Tongue (tissue), 2 donors: Measurements from ENCODE around the gene CRISPLD2. TPM values are rescaled to one million over a fixed set of nuclear protein-coding genes. Genes with fewer than 3 reads are reported as not detected.
A peak's percentile ranks its signal among the peaks of the same experiment; 100 is the strongest.
"Not testable (repeated sequence)": the region's sequence is repeated elsewhere in the genome, so short reads cannot be mapped to it uniquely, and the experiment has no call there.

Experiments used
- DNase-seq: peaks from one replicate; pipeline ENCODE4 v3.0.0-alpha.2; 2015
- total RNA-seq: library from RNA; depleted of rRNA; stranded (reverse); fragments of >200 nt; gene quantifications from one replicate; pipeline ENCODE4 v1.2.3, GENCODE V29; 2014

Gene CRISPLD2
- total RNA-seq, 1 donor from 2014 or later = 40.8 TPM

DNA sequence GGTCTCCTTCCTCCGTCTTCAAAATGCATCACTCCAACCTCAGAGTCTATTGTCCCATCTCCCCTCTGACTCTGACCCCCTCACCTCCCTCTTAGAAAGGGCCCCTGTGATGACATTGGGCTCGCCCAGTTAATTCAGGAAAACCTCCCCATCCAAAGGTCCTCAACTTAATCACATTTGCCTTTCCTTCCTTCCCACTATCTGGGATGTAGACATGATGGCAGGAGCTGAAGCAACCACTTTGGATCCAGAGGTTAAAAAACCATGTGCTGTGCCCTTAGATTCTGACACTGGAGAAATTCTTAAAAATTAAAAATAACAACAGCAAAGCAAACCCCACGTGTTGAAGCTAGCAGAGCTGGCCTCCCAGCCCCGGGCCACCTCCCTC, 111.3 kb downstream of the CRISPLD2 start:
- no peak for DNase-seq

DNA sequence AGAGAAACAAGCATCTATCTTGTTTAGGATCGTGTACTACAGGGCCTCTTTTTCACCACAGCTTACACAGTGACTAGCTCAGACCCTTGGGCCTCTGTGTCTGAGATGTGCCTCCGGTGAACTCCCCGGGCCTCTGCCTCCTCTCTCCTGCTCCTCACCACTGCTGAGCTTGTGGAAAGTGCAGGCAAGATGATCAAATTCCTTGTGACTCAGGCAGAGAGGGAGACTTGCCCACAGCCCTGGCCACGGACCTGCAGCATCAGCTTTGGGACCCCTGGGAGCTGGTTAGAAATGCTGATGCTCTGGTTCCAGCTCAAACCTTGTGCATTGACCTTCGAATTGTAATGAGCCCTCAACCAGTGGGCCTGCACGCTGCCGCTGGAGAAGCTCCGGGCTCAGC, 111.7 kb downstream of the CRISPLD2 start:
- DNase-seq = no peak

DNA sequence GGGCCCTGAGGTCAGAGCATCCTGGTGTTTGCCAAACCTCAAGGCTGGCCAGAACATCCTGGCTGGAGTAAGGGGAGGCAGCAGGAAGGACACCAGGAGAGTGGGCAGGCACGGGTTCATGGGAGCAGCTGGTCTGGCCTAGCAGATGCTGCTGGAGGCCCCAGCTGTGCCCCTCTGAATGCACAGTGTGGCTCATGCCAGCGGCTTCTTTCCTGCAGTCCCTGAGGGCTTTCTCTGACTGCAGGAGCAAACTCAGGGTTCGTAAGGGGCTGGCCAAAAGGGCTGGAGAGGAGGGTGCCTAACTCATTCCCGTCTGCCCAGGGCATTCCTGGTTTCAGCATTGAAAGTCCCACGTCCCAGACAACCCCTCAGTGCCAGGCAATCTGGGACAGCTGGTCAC, 112.9 kb downstream of the CRISPLD2 start:
- peak; percentile 72 for DNase-seq

DNA sequence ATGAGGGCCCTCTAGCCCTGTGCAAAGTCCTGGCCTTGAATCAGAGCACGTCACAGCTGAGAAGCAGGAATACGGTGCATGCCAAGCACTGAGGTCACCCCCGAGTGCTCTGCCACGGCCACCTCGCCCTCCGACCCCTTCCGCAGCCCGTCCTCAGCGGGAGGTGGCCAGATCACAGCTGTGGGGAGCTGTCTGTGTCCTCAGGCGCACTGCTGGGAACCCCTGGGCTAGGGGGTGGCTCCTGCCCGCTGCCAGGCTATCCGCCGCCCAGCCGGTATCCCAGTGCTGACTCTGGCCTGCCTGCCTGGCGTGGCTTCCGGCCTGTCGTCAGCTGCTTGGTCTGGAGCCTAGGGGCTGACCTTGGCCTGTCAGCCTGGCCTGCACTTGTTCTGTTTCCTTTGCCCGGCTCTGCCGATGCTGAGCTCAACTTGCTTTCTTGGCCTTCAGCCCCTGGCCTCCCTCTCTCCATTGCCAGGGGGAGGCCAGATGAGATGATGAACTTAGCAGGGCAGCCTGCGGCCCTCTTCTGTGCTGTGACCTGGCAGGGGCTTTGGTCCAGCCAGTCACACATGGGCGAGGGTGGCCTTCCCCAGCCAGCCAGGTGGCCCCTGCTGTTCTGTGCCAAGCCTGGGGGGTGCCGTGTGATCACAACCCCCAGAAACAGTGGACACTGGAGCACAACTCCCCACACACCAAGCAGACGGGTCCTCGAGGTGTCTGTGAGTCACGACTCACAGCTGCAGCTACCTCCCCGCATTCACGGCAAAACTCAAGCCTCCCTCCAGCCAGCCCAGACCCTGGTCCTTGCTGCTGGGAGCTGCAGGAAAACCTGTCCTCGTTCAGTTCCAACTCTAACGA, 114.2 kb downstream of the CRISPLD2 start:
- DNase-seq = no peak

DNA sequence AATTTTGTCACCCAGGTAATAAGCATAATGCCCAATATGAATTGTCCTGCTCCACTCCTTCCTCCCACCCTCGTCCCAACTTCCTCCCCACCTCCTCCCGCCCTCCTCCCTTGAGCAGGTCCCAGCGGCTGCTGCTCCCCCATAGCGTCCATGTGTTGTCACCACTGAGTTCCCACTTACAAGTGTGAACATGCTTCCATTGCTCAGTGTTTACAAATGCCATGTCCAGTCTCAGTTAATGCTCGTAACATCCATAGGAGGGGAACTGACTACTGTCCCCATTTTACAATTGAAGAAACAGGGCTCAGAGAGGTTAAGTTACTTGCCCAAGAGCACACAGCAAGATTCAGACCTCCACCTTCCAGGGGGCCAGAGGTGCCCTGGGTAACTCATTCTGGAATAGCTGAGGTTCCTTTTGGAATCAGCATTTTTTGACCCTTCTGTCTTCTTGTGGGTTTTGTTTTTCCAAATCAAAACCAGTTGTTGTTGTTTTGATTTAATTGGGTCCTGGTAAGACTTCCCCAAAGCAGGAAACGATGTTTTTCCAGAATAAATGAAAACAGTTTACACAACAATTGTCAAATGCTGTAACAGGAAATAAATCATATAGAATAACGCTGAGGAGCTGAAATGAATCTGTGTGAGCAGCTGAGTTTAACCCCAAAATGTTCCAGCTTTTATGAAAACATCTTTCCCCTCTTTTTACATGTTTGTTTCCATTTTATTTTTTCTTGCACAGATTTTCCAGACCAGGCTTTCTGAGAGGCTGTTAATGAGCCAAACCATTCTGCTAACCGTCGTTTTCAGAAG, 117.6 kb downstream of the CRISPLD2 start:
- DNase-seq = no peak

- not testable (repeated sequence) for DNase-seq
These were observed 118.8 kb downstream of the CRISPLD2 start for GRCh38 chr16:84938616-84939015.

DNA sequence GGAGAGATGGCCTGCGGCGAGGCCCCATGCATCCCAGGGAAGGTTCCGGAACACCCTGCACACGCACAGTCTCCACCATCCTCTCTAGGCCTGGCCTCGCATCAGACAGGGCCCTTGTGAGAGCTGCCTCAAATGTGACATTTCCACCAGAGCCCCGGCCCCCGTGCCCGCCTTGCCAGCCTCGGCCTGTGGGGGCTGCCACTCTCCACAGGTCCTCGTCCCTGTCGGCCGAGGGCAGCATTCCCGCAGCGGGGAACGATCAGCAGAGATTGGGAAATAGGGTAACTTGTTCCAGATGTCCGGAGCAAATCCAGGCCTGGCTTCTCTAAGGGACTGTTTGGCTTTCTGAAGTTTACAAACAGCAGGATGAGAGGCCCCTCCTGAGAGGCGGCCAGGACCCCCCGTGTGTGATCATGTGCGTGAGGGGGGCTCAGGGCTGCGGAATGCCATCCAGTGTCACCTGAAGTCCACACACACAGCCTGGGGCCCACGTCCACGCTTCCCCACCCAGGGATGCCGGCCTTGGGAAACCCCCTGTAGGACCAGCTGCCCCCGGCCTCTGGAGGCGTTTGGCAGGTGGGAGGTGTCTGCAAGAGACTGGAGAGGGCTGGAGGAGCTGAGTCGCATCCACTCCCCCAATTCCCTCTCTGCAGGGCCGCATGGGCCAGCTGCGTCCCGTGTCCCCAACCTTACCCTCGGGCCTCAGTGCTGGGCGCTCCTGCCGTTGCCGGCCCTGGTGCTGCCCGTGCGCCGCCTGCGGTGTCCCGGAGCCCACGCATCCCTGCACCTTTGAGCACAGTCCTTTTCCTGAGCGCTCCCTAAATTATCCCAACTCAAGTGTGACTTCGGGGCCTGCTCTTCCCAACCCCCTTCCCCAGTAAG, 121.1 kb downstream of the CRISPLD2 start:
- DNase-seq = peak; percentile 64

- no peak for DNase-seq
These were observed 122.1 kb downstream of the CRISPLD2 start for GRCh38 chr16:84941921-84942320.

GRCh38 chr16:84942786-84943185, 123.0 kb downstream of the CRISPLD2 start:
- no peak for DNase-seq

DNA sequence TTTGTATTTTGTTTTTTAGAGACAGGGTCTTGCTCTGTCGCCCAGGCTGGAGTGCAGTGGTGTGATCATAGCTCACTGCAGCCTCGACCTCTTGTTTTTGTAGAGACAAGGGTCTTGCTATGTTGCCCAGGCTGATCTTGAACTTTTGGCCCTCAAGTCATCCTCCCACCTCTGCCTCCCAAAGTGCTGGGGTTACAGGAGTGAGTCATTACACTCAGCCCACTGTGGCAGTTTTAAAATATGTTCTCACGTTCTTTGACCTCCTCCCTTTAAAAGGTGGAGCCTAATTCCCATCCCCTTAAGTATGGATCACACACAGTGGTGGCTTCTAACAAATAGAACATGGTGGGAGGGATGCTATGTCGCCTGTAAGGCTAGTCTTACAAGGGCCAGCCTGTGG, 123.8 kb downstream of the CRISPLD2 start:
- no peak for DNase-seq

GRCh38 chr16:84947022-84947421, 127.2 kb downstream of the CRISPLD2 start:
- peak; percentile 39 for DNase-seq

DNA sequence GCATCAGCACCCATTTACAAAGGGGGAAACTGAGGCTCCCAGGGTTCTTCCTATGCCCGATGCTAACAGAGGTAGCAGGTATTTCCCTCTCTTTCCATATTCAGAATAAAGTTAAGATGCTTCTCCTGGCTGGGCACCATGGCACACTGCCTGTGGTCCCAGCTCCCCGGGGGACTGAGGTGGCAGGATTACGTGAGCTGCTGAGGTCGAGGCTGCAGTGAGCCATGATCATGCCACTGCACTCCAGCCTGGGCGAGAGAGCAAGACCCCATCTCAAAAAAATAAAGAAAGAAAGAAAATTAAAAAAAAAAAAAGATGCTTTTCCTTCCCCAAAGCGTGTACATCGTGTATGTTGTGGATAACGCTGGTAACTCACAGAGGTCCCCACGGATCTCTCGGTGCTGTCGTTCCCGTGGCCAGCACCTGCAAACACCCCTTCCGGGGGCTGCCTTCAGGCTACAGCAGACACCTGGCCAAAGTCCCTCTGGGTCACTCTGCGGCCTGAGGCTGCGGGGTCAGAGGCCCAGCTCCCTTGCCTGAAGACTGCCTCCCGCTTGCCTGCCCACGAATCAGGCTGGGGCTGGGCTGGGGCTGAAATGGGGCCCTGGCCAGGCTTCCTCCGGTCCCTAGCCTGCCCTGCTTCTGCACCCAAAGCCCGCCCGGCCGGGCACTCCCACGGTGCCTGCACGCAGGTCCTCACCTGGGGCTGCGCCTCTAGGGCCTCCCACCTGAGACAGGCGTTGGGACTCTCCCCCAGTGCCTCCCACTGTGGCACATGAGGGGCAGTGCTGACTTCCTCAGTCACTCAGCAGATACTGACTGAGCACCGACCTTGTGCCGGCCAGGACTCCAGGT, 128.4 kb downstream of the CRISPLD2 start:
- DNase-seq = no peak

DNA sequence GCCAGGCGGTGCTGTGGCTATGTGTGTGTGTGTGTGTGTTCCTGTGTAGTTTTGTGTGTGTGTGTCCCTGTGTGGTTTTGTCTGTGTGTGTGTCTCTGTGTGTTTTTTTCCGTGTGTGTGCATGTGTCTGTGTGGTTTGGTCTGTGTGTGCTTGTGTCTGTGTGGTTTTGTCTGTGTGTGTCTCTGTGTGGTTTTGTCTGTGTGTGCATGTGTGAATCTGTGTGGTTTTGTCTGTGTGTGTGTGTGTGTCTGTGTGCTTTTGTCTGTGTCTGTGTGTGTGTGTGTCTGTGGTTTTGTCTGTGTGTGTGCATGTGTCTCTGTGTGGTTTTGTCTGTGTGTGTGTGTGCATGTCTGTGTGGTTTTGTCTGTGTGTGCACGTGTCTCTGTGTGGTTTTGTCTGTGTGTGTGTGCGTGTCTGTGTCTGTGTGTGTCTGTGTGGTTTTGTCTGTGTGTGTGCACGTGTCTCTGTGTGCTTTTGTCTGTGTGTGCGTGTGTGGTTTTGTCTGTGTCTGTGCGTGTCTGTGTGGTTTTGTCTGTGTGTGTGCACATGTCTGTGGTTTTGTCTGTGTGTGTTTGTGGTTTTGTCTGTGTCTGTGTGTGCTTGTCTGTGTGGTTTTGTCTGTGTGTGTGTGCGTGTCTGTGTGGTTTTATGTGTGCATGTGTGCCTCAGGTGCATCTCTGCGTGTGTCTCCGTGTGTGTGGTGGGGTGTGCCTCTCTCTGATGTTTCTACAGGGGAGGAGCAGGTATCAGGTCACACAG, 129.2 kb downstream of the CRISPLD2 start:
- DNase-seq = no peak

DNA sequence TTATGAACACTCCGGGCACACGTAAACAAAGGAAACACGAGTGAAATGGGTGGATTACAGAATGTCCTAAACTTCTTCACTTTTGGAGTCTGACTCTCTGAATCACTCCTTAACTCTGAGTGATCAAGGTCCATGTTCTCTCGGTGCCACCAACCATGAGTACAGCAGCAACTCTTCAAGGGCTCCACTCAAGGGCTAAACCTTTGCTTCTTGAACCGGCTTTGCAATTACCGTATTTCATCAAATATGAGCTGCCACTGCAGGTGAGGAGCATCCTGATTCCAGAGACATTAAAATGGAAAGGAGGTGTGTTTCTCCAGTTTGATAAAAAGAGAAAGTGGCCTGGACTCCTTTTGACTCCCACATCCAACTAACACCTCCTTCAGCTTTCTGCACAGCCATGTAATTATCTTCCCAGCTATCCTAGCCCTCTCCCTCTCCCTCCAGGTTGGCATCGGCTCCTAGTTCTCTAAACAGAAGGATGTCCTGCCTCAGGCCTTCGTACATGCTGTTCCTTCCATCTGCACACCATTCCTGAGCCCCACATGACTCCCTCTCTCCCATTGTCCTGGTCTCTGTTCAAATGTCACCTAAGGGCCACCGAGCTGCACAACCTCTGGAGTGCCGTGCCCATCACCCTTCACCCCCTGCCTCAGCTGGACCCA, 130.1 kb downstream of the CRISPLD2 start:
- no peak for DNase-seq

DNA sequence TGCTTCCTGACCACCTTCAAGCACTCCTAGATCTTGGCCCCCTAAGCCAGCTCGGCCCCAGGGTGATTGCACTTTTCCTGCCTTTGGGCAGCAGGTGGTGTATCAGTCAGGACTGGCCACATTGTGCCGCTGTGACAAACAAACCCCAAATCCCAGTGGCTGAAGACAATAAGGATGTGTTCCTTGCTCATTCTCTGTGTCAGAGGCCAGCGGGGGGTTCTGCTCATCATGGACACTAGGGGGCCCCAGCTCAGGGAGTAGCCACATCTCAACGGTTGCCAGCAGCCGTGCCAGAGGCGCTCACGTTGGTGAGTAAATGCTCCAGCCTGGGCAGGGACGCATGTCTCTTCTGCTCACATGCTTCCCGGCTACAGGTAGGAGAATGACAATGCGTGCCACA, 131.1 kb downstream of the CRISPLD2 start:
- no peak for DNase-seq

DNA sequence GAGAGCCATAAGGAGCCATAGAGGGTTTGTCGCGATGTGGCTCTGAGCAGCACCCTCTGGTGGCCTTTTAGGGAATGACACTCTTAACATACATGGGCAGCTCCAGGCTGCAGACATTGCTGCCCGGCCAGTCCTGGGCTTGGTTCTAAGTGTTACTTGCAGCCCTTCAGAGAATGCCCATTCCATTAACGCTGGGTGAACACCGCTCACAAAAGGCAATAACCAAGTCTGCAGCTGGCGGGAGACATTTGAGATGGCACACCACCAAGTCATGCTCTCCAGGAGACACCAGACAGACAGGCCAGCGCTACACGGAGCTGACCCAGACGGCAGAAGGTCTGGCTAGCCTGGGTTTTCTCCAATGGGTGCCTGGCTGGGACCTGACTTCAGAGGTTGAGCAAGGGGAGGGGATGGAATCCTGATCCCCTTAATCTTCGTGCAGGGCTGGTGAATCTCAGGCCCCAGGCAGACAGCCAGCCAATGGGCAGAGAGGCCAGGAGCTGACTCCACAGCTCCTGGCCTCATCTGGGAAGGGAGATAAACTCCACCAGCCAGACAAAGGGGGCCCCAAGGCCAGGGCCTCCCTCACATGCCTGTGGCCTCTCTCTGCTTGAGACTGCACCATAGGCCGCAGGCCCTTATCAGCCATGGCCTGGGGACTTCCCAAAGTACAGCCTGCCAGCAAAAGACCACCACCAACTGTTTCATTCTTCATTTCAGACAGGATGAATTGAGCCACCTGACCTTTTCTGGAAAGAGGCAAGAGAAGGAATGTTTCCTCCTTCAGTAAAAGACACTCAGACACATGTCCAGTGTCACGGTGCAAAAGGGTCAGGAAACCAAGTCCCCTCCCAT, 132.8 kb downstream of the CRISPLD2 start:
- DNase-seq = peak; percentile 94

DNA sequence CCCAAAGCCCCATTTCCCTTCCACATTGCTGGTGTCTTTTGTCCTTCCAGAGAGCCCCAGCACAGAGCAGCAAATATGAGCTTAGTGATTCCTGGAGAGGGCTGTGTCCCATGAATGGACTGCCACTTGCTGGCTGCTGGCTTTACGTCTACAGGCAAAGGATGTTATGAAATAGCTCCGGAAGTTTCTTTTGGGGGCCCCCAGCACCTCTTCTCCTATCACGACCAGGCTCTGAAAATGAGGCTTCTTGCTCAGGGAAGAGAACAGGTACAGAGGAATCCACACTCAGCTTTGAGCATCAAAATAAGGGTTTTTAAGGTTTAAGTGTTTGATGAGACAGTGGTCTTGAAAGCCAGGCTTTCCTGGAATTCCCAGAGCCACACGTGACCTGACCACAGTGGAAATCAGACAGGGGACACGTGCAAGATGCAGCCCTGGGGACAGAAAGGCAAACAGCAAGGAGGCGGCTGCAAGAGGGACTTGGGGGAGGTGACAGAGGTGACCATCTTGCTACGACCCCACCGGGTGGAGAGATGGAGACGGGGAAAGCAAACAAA, 133.5 kb downstream of the CRISPLD2 start:
- DNase-seq = no peak

DNA sequence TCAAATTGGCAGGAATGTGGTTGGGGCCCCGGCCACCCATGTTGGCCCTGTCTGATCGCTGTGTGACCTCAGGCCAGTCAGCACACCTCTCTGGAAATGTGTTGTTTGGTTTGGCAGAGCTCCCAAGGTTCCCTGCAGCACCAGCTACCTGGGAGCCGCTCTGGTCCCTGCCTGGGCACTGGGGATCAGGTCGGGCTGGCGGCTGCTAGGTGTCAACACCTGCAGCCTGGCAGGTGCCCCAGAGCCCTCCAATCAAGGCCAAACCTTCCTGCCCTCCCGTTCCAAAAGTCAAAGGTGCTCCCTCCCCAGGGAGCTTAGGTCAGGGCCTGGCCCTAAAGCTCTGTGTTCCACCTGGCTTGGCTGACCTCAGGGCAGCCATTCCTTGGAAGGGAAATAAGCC, 135.6 kb downstream of the CRISPLD2 start:
- DNase-seq = no peak

DNA sequence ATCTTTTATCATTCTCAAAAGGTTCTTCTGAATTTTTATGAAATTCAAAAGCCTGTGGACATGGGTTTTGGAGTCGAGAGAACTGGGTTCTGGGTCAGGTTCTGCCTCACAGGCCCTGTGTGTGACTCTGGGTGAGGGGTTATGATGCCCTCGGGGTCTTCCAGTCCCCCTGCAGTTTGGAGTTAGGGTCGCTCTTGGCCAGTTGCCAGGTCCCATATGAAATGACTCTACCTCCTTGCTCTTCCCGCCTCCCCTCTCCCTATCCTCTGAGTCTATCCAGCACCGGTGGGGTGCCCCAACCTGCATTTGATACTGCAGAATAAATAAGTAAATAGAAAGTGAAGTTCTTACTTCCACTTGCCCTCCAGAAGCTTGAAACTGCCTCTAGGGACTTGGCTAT, 137.4 kb downstream of the CRISPLD2 start:
- DNase-seq = no peak
